Central memory CD4-positive, alpha-beta T cell (primary cell): ENCODE results near the gene PSMB3.
A peak's percentile ranks its signal among the peaks of the same experiment; 100 is the strongest.
"Not testable (repeated sequence)": the region's sequence is repeated elsewhere in the genome, so short reads cannot be mapped to it uniquely, and the experiment has no call there.

Source experiments
- DNase-seq: peaks from one replicate; pipeline ENCODE4 v3.0.0; 2022

PSMB3 gene

DNA sequence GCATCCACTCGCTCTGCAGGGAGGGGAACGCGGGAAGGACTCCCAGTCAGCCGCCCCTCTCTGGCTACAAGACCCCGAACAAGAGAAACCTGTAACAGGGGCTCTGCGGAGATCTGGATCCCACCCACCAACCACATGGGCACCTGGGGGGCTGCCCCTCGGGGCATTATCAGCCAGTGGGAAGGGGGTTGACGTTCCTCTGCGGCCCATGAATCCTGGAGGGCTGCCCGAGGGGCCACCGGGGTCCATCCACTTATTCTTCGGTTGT, 2.6 kb upstream of the PSMB3 start:
- DNase-seq = no peak

GRCh38 chr17:38750312-38751121, 2.0 kb upstream of the PSMB3 start:
- no peak for DNase-seq

DNA sequence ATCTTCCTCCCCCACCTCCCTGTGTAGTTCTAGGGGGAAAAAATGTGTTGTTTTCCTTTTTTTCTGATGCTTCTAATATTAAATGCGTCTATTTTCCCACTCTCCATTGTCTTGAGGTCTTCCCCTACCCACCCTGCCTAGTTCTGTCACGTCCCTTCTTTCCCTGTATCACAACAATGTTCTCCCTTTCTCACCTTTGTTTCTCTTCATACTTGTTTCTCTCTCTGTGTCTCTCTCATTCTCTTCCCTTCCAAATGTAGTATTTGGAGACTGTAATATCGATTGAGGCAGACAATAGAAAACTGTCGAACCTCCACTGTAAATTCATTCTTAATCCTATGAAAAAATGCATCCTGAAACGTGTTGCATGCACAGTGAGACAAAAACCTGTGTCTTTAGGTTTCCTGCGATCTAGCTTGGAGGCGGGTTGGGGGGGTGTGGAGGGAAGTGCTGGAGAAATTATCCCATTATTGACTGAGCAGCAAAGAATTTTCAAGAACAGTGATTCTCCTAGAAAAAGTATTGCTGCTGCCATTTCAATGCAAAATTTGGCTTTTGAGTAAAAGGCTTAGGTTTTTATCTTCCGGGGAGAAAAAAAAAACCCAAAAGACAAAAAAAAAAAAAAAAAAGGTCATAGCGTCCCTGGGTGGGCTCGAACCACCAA, 1.3 kb upstream of the PSMB3 start:
- DNase-seq = no peak

DNA sequence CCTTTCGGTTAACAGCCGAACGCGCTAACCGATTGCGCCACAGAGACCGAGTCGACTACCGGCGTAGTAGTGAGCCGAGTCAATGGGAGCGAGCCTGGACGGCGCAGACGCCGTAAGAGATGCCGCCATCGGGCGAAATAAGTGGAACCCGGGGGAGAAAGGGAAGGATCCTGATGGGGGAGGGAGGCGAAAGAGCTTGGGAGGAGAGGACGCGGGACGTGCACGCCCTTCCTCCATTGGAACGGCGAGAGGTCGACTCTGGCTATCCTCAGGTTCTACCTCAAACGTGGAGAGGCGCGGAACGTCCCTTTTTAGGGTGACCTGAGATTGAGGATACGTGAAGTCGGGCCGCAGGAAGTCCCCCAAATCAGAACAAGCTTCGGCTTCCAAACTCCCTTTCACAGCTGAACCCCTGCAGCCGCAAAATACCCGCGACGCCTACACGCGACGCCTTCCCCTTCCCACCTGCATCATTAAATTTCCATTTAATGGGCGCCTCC, 683 bp upstream of the PSMB3 start:
- peak; percentile 82 for DNase-seq

GRCh38 chr17:38753071-38753506, 548 bp downstream of the PSMB3 start:
- no peak for DNase-seq

- no peak for DNase-seq
These were observed 9.1 kb downstream of the PSMB3 start for GRCh38 chr17:38761612-38762011.

DNA sequence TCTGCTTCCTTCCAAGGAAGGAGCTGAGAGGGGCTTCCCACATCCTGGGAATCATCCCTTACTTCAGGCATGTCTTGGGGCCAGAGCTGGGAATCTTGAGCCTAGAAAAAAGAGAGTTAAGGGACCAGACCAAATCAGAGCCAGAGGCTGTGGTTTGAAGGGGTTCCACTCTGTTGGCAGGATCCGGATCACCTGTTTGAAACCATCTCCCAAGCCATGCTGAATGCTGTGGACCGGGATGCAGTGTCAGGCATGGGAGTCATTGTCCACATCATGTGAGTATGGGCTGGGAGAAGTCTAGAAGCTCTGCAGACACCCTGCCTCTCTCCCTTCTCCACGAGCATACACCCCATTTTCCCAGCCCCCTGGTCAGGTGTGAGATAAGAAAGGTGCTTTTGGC, 9.7 kb downstream of the PSMB3 start:
- DNase-seq = no peak

GRCh38 chr17:38766341-38766740, 13.8 kb downstream of the PSMB3 start:
- DNase-seq = no peak

DNA sequence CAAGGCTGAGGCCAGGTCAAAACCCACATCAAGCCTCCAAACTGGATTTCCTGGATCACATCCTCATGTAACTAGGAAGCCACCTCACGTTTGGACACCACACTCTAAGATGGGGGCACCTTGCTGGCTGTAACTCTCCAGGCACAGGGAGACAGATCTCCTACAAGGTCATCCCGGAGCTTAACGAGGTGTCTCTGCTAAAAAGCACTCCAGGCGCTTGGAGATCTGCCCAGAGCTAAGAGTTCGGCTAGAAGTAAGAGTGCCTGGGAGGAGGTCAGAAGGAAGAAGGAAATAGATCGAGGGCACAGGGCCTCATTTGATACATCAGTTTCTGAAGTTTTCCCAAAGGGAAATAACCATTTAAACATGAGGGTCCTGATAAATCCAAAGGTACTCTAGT, 15.9 kb downstream of the PSMB3 start:
- DNase-seq = no peak

- no peak for DNase-seq
These were observed 20.7 kb downstream of the PSMB3 start for GRCh38 chr17:38773258-38773657.

DNA sequence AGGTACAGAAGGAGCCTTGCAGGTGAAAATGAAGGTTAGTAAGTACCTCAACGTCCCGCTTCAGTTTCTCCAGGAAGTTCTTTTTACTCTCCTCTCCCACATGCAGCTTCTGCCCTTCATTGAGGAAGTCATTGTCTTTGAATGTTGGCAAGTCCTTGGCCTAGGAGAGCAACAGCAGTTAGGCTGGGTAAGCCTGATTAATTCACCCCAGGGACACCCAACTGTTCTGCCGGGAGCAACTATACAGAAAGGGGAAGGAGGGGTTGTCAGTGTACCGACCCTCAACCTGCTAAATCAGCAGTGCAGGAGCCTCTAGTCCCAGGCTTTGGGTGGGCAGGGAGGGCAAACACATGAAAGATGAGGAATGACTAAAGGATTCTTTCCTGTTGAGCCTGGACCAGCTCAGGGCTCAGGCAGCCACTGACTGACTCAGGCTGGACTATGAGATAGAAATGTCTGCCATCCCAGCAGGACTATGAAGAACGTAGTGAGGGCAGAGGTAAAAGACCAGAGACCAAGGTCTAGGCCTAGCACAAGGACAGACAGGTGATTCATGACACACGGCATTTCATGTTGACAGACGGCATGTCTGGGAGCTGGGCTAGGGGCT, 25.2 kb downstream of the PSMB3 start:
- DNase-seq = no peak

GRCh38 chr17:38779965-38780752, 27.6 kb downstream of the PSMB3 start:
- no peak for DNase-seq

DNA sequence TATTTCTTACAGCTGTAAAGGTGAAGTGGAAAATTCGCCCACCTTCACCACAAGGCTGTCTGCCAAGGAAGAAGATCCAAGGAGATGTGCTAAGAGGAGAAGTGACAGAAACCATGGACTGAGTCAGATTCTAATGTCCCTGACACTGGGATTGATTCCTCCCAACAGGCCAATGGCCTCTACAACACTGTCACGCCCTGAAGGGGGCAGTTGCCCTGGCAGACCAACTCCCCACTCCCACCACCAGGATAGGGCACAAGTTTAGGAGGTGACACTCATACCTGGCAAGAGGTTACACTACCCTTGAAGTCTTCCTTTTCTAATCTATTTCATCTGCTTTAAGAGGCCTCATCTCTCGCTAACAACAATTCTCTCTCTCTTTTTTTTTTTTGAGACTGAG, 30.7 kb downstream of the PSMB3 start:
- DNase-seq = no peak

DNA sequence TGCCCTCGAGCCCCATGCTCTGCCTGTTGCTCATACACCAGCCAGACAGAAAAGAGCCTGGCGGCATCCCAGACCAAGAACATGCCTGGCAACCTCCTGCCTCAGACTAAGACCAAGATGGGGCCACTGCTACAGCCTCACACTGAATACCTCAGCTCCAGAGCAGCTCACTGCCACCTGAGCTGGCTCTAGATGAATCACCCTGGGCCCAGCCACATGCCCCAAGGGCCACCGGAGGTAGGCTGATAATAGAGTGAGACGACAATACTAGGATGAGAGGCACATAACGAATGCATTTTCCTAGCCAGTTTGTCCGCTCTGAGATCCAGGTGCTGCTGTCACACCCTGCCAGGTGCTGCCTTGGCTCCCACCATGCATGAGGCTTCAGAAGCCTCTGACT, 33.8 kb downstream of the PSMB3 start:
- DNase-seq = no peak

DNA sequence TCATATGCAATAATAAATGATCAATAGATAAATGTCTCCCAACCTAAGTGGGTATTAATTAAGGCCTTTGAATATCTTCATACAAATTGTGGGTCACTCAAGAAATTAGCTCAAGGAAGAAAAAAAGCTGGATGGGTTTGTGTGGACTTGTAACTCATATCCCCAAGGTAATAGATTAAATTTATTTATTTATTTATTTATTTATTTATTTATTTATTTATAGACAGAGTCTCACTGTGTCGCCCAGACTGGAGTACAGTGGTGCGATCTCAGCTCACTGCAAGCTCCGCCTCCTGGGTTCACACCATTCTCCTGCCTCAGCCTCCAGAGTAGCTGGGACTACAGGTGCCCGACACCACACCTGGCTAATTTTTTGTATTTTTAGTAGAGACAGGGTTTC, 35.5 kb downstream of the PSMB3 start:
- not testable (repeated sequence) for DNase-seq

- no peak for DNase-seq
These were observed 36.6 kb downstream of the PSMB3 start for GRCh38 chr17:38789185-38789584.

DNA sequence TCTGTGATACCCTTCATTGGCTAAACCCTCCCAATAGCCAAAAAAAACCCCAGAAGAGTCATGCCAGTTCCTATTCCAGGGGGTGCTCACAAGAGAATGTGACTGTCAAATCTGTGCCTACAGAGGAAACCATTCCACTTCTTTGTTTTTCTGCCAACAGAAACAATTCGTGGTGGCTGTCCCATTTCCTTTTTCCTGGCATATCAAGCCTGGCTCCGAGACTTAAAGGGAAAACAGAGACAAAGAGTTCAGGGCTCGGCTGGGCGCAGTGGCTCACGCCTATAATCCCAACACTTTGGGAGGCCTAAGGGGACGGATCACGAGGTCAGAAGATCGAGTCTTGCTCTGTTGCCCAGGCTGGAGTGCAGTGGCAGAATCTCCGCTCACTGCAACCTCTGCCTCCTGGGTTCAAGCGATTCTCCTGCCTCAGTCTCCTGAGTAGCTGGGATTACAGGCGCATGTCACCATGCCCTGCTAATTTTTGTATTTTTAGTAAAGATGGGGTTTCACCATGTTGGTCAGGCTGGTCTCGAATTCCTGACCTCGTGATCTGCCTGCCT, 37.7 kb downstream of the PSMB3 start:
- not testable (repeated sequence) for DNase-seq

GRCh38 chr17:38791162-38791561, 38.6 kb downstream of the PSMB3 start:
- DNase-seq = no peak

DNA sequence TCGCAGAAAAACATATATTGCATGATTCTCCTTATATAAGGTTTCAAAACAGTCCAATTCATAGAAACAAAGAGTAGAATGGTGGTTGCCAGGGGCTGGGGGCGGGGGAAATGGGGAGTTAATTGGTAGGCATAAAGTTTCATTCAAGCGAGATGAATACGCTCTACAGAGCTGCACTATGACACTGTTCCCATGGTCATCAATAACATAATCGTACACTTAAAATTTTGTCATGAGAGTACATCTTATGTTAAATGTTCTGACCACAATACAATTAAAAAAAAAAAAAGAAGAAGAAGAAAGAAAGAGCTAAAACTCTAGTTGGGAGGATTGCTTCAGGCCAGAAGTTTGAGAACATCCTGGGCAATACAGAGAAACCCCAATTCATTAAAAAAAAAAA, 41.7 kb downstream of the PSMB3 start:
- no peak for DNase-seq

GRCh38 chr17:38796451-38797157, 44.1 kb downstream of the PSMB3 start:
- no peak for DNase-seq

DNA sequence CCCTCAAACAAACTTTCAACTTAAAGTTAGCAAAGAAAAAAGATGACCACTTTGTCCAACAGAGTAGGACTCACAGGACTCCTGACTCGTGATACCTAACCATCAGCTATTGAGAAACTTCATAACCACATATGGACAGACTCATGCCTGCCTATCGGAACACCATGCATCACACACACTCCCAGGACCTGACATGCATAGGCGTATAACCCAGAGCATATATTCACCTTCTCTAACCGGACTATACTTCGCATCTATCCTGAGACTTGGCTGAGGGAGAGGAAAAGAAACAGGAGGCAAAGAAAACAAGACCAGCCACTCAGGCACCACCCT, 44.6 kb downstream of the PSMB3 start:
- no peak for DNase-seq

- DNase-seq = no peak
These were observed 45.3 kb downstream of the PSMB3 start for GRCh38 chr17:38797828-38798227.
